Lower leg skin (tissue), 3 donors: ENCODE measurements around the gene DOK7.

Experiments
- POLR2A ChIP-seq, 2 donors: fragments of 450-650 bp; IDR thresholded peaks; one replicate each; pipeline ENCODE4 v1.6.1; 2016 to 2017; ENCODE audit warnings: antibody characterized with exemption in 2 of 2, mild to moderate bottlenecking in 1 of 2, moderate library complexity in 1 of 2
- TF ChIP-seq, protein P1 (sequence below), 3 donors: fragments of 450-650 bp; IDR thresholded peaks; one replicate each; pipeline ENCODE4 v1.5.1; 2016; ENCODE audit warnings: antibody characterized with exemption in 3 of 3, mild to moderate bottlenecking in 3 of 3, moderate library complexity in 2 of 3

- TF ChIP-seq, protein P1, sequence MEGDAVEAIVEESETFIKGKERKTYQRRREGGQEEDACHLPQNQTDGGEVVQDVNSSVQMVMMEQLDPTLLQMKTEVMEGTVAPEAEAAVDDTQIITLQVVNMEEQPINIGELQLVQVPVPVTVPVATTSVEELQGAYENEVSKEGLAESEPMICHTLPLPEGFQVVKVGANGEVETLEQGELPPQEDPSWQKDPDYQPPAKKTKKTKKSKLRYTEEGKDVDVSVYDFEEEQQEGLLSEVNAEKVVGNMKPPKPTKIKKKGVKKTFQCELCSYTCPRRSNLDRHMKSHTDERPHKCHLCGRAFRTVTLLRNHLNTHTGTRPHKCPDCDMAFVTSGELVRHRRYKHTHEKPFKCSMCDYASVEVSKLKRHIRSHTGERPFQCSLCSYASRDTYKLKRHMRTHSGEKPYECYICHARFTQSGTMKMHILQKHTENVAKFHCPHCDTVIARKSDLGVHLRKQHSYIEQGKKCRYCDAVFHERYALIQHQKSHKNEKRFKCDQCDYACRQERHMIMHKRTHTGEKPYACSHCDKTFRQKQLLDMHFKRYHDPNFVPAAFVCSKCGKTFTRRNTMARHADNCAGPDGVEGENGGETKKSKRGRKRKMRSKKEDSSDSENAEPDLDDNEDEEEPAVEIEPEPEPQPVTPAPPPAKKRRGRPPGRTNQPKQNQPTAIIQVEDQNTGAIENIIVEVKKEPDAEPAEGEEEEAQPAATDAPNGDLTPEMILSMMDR (IDR thresholded peaks at IDR 0.05): no peak
- TF ChIP-seq POLR2A (IDR thresholded peaks at IDR 0.05): no peak
These were observed 21.2 kb downstream of the DOK7 start for GRCh38 chr4:3484057-3484973.
